ENCODE measurements around the gene MYOT. TPM values are rescaled to one million over a fixed set of nuclear protein-coding genes. Genes with fewer than 3 reads are reported as not detected.

Gene MYOT
- total RNA-seq (2013; cell fraction: nucleolus; rRNA removed): not detected in 2 replicates
- total RNA-seq (2014; rRNA removed) (not detected in 2 replicates), total RNA-seq (2014; rRNA removed; fragmentation: Illumina TruSeq; extraction: Trizol) (not detected in 2 replicates), total RNA-seq (2021) (not detected in 2 replicates), polyA plus RNA-seq (2011; rRNA removed) (not detected in 2 replicates), polyA plus RNA-seq (2014; fragmentation: Illumina TruSeq; extraction: Trizol) (not detected in 2 replicates), polyA plus RNA-seq (2014; fragmentation: Nextera tagmentation; extraction: Ambion mirVana) (under 1 TPM; 0.15 to 0.53 TPM), polyA plus RNA-seq (2014; rRNA removed) (0.16 and 0.35 TPM in 2 replicates), polyA plus RNA-seq (2016; fragmentation: Nextera tagmentation; extraction: Ambion mirVana) (1 to 10 TPM in 1 of 2 experiments, under 1 TPM in 1; 0.91 to 1.5 TPM), polyA minus RNA-seq (2011; rRNA and poly(A)+ RNA removed) (not detected in 2 replicates), Bru-seq, nascent RNA (not detected), BruChase-seq, experiment 1, labeled RNA remaining after a 6-hour chase (not detected), BruChase-seq, experiment 2, labeled RNA remaining after a 2-hour chase (not detected)
- polyA plus RNA-seq (2011; ENCODE audit: low read depth): not detected
- polyA plus RNA-seq (2011; cell fraction: cytosol; rRNA removed): not detected in 2 replicates
- polyA plus RNA-seq (2011; cell fraction: nucleus; rRNA removed): not detected in 2 replicates
- 0.43 and 0.52 TPM in 2 replicates for polyA plus RNA-seq (2012)
- not detected in 2 replicates for polyA minus RNA-seq (2011; cell fraction: cytosol; rRNA and poly(A)+ RNA removed)
- not detected in 2 replicates for polyA minus RNA-seq (2011; cell fraction: nucleus; rRNA and poly(A)+ RNA removed)
- long read RNA-seq, experiment 1: 0 reads
- long read RNA-seq, experiment 2, partial matches to known transcripts: 0 of 5 reads
- long read RNA-seq, experiment 2, other reads (novel, unspliced or antisense): 5 of 5 reads

DNA sequence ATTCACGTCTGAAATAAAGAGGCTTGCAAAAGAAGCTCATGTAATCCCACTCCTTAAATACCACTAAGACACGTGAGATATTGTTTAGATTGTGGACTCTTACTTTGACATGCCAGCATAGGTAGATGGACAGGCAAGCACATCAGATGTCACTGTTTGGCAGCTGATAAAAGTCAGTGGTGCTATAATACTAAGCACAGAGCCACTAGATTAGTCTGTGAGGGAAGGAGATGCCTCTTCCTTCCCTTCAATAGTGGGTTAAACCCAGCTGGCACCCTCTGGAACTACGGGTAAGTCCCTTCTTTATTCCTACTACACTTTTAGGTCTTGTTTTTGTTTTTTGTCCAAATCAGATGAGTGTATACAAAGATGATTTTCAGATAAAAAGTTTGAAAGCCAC lies at the start of gene MYOT:
TSS of gene MYOT (plus strand) at position 197 of the 400 bp plus-strand sequence. CDS start 2,792 bp downstream, outside the sequence.
- POLR2A ChIA-PET: interaction anchor here (0.6 kb wide), 1 partner anchor 145 kb away, joined by 3 read pairs; no protein-coding TSS in a partner anchor

More for the DNA sequence above, at the start of gene MYOT:
- H3K27ac ChIP-seq (ENCODE audit: control insufficient read depth, insufficient read depth): no peak within 1 kb of the TSS
- FAIRE-seq: no peak
- H3K4me1 ChIP-seq (ENCODE audit: control insufficient read depth, insufficient read depth, low read length): peaks cover 4% of the 10 kb centered on the region; the same call in 1 of the 2 replicates
- DNase-seq (ENCODE audit: low read depth, low spot score): no peak
- TF ChIP-seq BCL3 (IDR thresholded peaks at IDR 0.05; ENCODE audit: borderline replicate concordance, insufficient read depth, low read depth, low read length, poor library complexity, severe bottlenecking) (no peak), SUPT20H (IDR thresholded peaks at IDR 0.05; ENCODE audit: borderline replicate concordance, control insufficient read depth, low read depth, low read length) (no peak), EGR1 (IDR thresholded peaks at IDR 0.05; ENCODE audit: borderline replicate concordance in 1 of 2, low read depth in 2 of 2, low read length in 2 of 2) (no peak)
- H3K79me2 ChIP-seq (ENCODE audit: control insufficient read depth, insufficient read depth, low read length): no peaks in the 10 kb centered on the region
- RAD21 ChIA-PET (ENCODE audit: unreplicated experiment): no interaction called here
- intact Hi-C loops (cut with micrococcal nuclease; ENCODE audit: unreplicated experiment): no loop called here
- ATAC-seq: no peak
- H2AFZ ChIP-seq (ENCODE audit: control insufficient read depth, low read depth, low read length): no peak within 1 kb of the TSS
- H3K9ac ChIP-seq (ENCODE audit: control insufficient read depth, insufficient read depth, low read length): no peak within 1 kb of the TSS
- 49% methylated on average over 3 of the region's 3 CpGs for WGBS (ENCODE audit: insufficient coverage, insufficient replicate concordance, low lambda C conversion rate, missing lambda C conversion rate)
- no peak within 1 kb of the TSS for H3K4me2 ChIP-seq (ENCODE audit: control insufficient read depth, insufficient read depth)
- in situ Hi-C loops (cut with MboI): no loop called here
- no peak within 1 kb of the TSS for H3K4me3 ChIP-seq
- no peaks in the 10 kb centered on the region for H3K27me3 ChIP-seq (replicated peaks in 1 of 2; ENCODE audit: control insufficient read depth in 2 of 2, insufficient read depth in 2 of 2, low read length in 1 of 2)
- SMC1A ChIA-PET (ENCODE audit: uncharacterized antibody, unreplicated experiment): interaction anchor here (0.9 to 1.8 kb wide), 2 partner anchors 21 to 89 kb away, joined by 4 to 7 read pairs; no protein-coding TSS in a partner anchor
- H3K9me3 ChIP-seq (replicated peaks; ENCODE audit: control insufficient read depth, insufficient read depth, low read length): no peaks in the 10 kb centered on the region
- CTCF ChIA-PET: no interaction called here
- no TSS peak for BruUV-seq (replicated peaks)
- H4K20me1 ChIP-seq (ENCODE audit: control insufficient read depth, insufficient read depth): no peaks in the 10 kb centered on the region
- no peaks in the 10 kb centered on the region for H3K36me3 ChIP-seq (ENCODE audit: control insufficient read depth in 2 of 2, insufficient read depth in 2 of 2, low read length in 1 of 2)
